Stomach smooth muscle (tissue), 2 donors: ENCODE measurements around the gene PIM3.
"Not testable (repeated sequence)": the region's sequence is repeated elsewhere in the genome, so short reads cannot be mapped to it uniquely, and the experiment has no call there.

ENCODE experiments used
- H3K27ac ChIP-seq: one replicate; pipeline ENCODE4 v1.7.0; 2013; ENCODE audit warnings: mild to moderate bottlenecking, low read length, inconsistent platforms
- H3K27me3 ChIP-seq, 2 donors: one replicate each; pipeline ENCODE4 v1.7.0; 2013; ENCODE audit warnings: low read length in 2 of 2; ENCODE audit not compliant: insufficient read depth in 2 of 2, control insufficient read depth in 1 of 2
- H3K36me3 ChIP-seq, 2 donors: one replicate each; pipeline ENCODE4 v1.7.0; 2013; ENCODE audit warnings: low read length in 2 of 2; ENCODE audit not compliant: control insufficient read depth in 2 of 2, insufficient read depth in 2 of 2
- H3K4me1 ChIP-seq: one replicate; pipeline ENCODE4 v1.7.0; 2013; ENCODE audit warnings: low read length; ENCODE audit not compliant: control insufficient read depth, insufficient read depth
- H3K4me3 ChIP-seq, 2 donors: one replicate each; pipeline ENCODE4 v1.7.0; 2013; ENCODE audit warnings: low read length in 2 of 2
- H3K9ac ChIP-seq, 2 donors: one replicate each; pipeline ENCODE4 v1.7.0; 2013; ENCODE audit warnings: low read length in 2 of 2, mild to moderate bottlenecking in 1 of 2
- H3K9me3 ChIP-seq, 2 donors: one replicate each; pipeline ENCODE4 v1.7.0; 2013; ENCODE audit warnings: low read length in 2 of 2; ENCODE audit not compliant: control insufficient read depth in 2 of 2
- donor health status: healthy.
- donor health status: Pancreatic carcinoma.

Gene PIM3

DNA sequence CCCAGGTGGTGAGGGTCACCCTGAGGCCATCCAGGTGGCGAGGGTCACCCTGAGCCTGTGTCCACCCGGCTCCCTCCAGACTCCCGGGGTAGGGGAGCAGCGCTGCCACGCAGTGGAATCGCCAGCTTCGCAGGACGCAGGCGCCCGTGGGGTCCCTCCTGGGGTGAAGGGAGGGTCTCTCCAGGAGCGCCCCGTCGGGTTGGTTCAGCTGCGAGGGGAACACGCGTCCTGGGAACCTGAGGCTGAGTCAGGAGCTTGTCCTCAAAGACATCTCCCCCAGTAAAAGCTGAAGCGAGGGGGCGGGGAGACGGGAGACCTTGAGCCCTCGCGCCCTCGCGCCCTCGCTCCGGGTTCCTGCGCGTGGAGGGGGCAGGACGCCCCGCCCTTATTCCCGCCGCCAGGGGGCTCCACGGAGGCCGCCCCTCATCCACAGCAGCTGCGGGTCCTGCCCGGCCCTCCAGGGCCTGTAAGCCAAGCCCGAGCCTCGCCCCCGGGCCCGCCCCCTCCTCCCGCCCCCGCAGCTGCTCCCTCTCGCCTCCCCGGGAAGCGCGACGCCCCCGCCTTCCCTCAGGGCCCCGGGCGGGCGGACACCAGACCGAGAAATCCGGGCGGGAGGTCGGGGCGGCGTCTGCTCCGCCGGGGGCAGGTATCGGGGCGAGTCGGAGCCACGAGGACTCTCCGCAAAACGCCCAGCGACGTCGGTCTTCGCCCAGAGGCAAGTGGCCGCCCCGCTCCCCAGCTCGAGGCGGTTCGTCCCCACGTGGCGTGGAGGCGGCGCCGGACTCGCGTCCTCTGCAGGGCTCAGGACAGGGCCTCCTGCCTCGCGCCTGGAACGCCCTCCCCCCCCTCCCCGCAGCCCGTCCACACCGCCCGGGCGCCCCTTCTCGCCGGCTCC is 22.8 kb downstream of the PIM3 start:
- Histone ChIP-seq H3K4me1 (no peaks in the 10 kb centered on the region), H3K4me3 (no peak overlapping the region), H3K27me3 (peaks cover 8 to 21% of the 10 kb centered on the region in 2 donors)

DNA sequence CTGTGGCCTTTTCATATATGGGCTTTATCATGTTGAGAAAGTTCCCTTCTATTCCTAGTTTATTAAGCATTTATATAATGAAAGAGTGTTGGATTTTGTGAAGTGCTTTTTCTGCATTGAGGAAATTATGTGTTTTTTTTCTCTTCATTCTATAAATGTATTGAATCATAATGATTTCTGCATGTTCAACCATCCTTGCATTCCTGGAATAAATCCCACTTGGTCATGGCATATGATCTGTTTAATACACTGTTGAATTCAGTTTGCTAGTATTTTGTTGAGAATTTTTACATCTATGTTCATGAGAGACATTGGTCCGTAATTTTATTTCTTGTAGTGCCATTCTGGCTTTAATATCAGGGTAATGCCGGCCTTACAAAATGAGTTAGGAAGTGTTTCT is 25.8 kb downstream of the PIM3 start:
- Histone ChIP-seq H3K27me3 (peaks cover 8 to 21% of the 10 kb centered on the region in 2 donors), H3K4me3 (no peak overlapping the region), H3K27ac (no peak overlapping the region), H3K9ac (no peak overlapping the region), H3K4me1 (no peaks in the 10 kb centered on the region), H3K9me3 (peaks cover 6 to 7% of the 10 kb centered on the region in 2 donors), H3K36me3 (no peaks in the 10 kb centered on the region)

More for the DNA sequence above, 22.8 kb downstream of the PIM3 start:
- no peak overlapping the region for H3K27ac ChIP-seq
- H3K9ac ChIP-seq = no peak overlapping the region
- H3K36me3 ChIP-seq = no peaks in the 10 kb centered on the region
- H3K9me3 ChIP-seq = peaks cover 0 to 4% of the 10 kb centered on the region in 2 donors

DNA sequence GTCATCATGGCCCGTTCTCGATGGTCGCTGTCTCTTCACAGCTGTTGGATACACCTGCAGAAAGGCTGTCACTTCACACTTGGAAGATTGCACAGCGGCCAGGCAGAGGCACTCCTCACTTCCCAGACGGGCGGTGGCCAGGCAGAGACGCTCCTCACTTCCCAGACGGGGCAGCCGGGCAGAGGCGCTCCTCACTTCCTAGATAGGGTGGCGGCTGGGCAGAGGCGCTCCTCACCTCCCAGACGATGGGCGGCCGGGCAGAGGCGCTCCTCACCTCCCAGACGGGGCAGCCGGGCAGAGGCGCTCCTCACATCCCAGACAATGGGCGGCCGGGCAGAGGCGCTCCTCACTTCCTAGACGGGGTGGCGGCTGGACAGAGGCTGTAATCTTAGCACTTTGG is 29.3 kb downstream of the PIM3 start:
- H3K4me3 ChIP-seq, H3K9me3 ChIP-seq, H3K27ac ChIP-seq: not testable (repeated sequence)

DNA sequence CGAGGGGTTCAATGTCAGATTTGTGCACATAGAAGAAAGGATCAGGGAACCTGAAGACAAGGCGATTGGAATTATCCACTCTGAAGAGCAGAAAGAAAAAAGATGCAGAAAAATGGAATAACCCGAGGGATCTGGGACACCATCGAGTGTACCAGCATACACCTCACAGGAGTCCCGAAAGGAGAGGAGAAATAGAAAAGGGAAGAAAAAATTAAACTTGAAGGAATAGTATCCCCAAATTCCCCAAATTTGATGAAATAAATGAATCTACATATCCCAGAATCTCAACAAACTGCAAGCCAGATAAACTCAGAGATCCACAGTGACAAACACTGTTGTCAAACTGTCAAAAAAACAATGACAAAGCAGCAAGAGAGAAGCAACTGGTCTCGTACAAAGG is 30.6 kb downstream of the PIM3 start:
- Histone ChIP-seq H3K4me3 (no peak overlapping the region), H3K36me3 (no peaks in the 10 kb centered on the region), H3K27me3 (no peaks in the 10 kb centered on the region), H3K9me3 (peaks cover 6 to 10% of the 10 kb centered on the region in 2 donors), H3K4me1 (no peaks in the 10 kb centered on the region), H3K9ac (no peak overlapping the region), H3K27ac (no peak overlapping the region)

More for the DNA sequence above, 29.3 kb downstream of the PIM3 start:
- H3K4me1 ChIP-seq, H3K9ac ChIP-seq, H3K27me3 ChIP-seq, H3K36me3 ChIP-seq: not testable (repeated sequence)

DNA sequence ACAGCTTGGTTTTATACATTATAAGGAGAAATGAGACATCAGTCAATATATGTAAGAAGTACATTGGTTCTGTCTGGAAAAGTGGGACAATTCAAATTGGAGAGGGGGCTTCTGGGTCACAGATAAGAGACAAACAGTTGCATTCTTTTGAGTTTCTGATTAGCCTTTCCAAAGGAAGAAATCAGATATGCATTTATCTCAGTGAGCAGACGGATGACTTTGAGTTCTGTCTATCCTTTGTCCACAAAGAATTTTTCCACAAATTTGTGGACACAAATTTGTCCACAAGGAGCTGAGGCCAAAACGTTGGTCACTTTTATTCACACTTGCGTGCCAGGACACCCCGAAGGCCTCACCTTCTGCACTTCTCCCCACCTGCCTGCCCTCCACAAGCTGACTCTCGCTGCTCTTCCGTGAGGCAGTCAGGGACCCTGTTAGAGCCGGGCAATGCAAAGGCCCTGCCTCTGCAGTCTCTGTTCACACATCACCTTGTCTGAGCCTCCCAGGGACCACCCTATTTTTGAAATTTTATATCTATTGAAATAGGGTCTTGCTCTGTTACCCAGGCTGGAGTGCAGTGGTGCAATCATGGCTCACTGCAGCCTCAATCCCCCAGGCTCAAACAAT is 31.4 kb downstream of the PIM3 start:
- no peak overlapping the region for H3K9ac ChIP-seq
- H3K27ac ChIP-seq = no peak overlapping the region
- no peak overlapping the region for H3K4me3 ChIP-seq
- H3K27me3 ChIP-seq = no peaks in the 10 kb centered on the region
- H3K36me3 ChIP-seq = no peaks in the 10 kb centered on the region
- H3K4me1 ChIP-seq = no peaks in the 10 kb centered on the region
- peaks cover 3 to 10% of the 10 kb centered on the region in 2 donors for H3K9me3 ChIP-seq

DNA sequence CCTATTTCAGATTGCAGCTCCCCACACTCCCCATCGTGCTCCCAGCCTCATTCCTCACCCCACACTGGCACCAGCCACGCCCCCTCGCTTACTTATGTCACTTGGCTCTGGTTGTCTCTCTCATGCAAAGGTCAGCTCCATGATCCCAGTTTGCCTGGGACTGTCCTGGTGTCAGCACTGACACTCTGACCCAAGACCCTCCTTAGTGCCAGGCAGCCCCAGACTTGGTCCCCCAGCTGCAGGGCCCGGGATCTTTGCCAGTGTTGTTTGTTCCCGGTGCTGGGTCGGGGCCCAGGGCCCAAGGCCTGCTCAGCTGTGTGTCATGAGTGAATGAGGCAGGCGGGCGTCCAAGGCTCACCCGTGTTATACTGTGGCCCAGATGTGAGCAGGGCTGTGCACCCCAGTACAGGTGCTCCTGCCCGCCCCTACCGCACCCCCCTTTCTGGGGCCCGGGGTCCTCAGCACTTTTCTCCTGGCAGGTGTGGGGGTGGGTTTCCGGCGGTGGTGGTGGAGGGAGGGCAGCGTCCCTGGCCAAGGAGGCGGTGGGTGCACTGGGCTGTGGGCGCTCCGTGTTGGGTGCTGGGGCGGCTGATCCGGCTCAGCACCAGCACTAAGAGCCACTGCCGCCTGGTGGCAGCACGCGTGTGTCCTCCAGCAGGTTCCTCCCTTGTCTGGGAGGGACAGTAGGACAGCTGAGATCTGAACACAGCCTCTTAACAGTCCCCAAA is 32.5 kb downstream of the PIM3 start:
- Histone ChIP-seq H3K36me3 (no peaks in the 10 kb centered on the region), H3K9me3 (peaks cover 3 to 10% of the 10 kb centered on the region in 2 donors), H3K4me3 (no peak overlapping the region), H3K9ac (no peak overlapping the region), H3K27me3 (no peaks in the 10 kb centered on the region), H3K27ac (no peak overlapping the region), H3K4me1 (no peaks in the 10 kb centered on the region)

DNA sequence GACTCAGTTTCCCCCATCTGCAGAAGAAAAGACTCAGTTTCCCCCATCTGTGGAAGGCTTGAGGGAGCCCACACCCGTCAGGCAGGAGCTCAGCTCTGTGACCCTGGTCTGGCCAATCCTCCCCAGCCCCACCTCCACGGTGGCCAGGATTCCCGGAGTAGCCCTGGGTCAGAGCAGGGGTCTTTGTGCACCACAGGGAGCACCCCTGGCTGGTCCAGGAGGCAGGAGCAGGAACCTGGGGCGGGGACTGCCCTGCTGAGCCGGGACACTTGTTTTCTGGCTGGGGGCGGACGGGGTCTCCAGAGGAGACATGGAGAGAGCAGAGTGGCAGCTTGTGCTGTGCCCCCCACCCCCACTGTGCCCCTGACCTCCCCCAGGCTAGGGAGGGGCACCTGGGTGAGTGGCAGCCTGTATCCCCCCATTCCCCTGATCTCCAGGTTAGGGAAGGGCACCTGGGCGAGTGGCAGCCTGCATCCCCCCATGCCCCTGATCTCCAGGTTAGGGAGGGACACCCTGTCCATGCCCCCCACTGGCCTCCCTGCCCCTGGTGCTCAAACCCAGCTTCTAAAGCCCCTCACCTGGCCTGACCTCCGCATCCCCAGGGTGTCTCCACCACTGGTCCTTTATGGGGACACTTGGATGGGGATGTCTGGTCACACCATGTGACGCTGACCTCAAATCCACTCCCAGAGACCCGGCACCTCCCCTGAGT is 33.2 kb downstream of the PIM3 start:
- H3K9ac ChIP-seq = no peak overlapping the region
- H3K4me1 ChIP-seq = no peaks in the 10 kb centered on the region
- peaks cover 3 to 10% of the 10 kb centered on the region in 2 donors for H3K9me3 ChIP-seq
- no peaks in the 10 kb centered on the region for H3K36me3 ChIP-seq
- H3K4me3 ChIP-seq = no peak overlapping the region
- H3K27ac ChIP-seq = no peak overlapping the region
- peaks cover 4 to 5% of the 10 kb centered on the region in 2 donors for H3K27me3 ChIP-seq

DNA sequence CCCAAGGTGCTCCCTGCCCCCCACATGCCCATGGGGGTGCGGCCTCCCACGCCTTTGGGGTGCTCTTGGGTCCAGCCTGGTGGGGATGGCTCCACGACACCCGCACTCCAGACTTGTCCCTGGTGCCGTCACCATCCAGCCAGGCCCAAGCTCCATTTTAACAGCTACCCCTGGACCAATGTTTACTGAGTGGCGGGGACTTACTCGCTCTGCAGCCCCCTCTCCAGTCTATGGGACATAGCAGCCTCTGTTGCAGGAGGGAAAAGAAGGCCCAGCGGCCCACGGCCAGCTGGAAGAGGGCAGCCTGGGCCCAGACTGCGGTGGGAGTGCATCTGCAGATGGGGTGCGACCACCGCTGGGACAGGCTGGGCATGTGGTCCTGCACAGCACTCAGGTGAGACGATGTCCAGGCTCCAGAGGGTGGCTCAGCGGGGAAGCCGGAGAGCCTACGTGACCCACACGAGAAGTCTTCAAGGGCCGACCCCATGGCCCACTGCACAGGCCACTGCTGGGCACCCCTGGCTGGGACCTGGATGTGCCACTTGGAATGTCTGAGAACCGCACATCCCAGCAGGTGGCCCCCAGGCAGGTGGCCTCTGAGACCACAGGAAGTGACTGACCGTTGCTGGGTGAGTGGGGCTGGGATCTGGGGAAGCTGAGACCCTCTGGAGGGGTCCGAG is 33.9 kb downstream of the PIM3 start:
- H3K27ac ChIP-seq = no peak overlapping the region
- H3K9ac ChIP-seq = no peak overlapping the region
- H3K4me3 ChIP-seq = no peak overlapping the region
- H3K9me3 ChIP-seq = peaks cover 3 to 10% of the 10 kb centered on the region in 2 donors
- peaks cover 8 to 9% of the 10 kb centered on the region in 2 donors for H3K27me3 ChIP-seq
- H3K4me1 ChIP-seq = no peaks in the 10 kb centered on the region
- H3K36me3 ChIP-seq = no peaks in the 10 kb centered on the region

DNA sequence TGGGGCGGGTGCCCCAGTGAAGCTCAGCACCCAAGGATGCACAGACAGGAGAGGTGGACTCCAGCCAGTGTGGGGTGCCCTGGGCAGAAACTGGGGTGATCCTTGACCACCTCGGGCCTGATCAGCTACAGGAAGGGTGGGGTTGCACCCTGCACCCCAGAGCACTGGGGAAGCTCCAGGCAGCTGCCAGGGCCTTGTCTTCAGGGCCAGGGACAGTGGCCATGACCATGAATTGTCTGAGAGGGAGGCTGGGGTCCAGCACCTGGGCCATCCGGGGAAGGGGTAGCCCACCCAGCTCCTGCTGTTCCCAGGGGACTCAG is 34.4 kb downstream of the PIM3 start:
- no peak overlapping the region for H3K4me3 ChIP-seq

More for the DNA sequence above, 34.4 kb downstream of the PIM3 start:
- no peaks in the 10 kb centered on the region for H3K36me3 ChIP-seq
- H3K27ac ChIP-seq = no peak overlapping the region
- H3K27me3 ChIP-seq = peaks cover 8 to 13% of the 10 kb centered on the region in 2 donors
- no peak overlapping the region for H3K9ac ChIP-seq
- H3K9me3 ChIP-seq = peaks cover 3 to 10% of the 10 kb centered on the region in 2 donors
- H3K4me1 ChIP-seq = peaks cover 2% of the 10 kb centered on the region
